Measurements from ENCODE around the gene CTDP1.
"Not testable (repeated sequence)": the region's sequence is repeated elsewhere in the genome, so short reads cannot be mapped to it uniquely, and the experiment has no call there.

CTDP1 gene

DNA sequence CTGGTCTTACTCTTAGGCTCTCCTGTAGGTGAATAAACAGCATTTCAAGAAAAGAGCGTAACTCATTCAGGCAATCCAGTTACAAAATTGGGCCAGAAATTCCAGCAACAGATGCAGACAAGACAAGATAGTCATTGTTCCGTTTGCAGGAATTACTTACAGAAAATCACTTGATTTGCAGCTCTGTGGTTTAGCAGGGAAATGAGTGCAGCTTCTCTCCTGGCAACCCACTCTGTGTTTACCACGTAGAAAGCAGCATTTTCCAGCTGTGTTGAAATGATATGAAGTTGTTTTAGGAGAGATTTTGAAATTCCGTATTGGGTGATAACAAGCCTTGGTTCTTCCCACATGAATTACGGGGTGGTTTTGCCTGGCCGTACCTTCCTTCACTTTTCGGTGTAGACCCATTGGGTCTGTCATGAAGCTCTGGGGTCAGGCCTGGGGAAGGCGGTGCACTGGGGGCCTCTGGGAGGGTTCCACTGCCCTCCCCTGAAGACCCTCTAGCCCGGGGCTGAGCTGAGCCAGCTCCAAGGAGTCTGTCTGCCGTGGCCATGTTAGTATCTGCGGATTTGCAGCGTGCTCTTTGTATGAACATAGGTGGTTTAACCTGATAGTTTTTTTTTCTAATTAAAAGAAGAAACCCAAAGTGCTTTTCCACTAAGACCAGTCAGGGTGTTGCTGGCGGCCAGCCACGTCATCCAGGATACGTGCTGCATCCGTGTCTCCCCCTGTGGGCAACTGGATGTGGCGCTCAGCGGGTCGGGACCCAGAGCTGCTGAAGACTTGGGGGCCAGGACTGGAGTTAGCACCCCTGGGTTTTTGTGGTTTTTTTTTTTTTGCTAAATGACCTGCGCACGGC, 59.2 kb downstream of the CTDP1 start:
- H3K9me3 Mint-ChIP-seq: no peaks in the 10 kb centered on the region
- peaks cover 95% of the 10 kb centered on the region for H3K36me3 Mint-ChIP-seq (ENCODE audit: low read depth)
- H3K27ac Mint-ChIP-seq: no peak overlapping the region
- H3K4me1 Mint-ChIP-seq (ENCODE audit: low read depth): no peaks in the 10 kb centered on the region
- no peaks in the 10 kb centered on the region for H3K27me3 Mint-ChIP-seq
- no peak overlapping the region for H3K4me3 Mint-ChIP-seq
- no peak for DNase-seq

DNA sequence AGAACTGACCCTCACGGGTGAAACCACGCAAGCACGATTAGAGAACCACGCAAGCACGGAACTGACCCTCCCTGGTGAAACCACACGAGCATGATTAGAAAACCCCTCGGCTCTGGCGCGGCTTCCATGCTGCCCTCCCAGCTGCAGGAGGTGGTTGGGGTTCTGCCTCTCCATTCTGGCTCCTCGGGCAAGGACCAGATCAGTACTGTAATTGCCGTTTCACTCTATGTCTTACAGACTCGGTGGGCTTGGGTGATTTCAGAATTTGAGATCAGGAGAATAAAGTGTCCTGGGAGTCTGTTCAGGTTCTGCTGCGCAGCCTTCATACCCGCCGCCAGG, 59.8 kb downstream of the CTDP1 start:
- no peaks in the 10 kb centered on the region for H3K27me3 Mint-ChIP-seq
- H3K9me3 Mint-ChIP-seq: no peaks in the 10 kb centered on the region
- H3K27ac Mint-ChIP-seq: no peak overlapping the region
- no peaks in the 10 kb centered on the region for H3K4me1 Mint-ChIP-seq (ENCODE audit: low read depth)
- H3K36me3 Mint-ChIP-seq (ENCODE audit: low read depth): peaks cover 95% of the 10 kb centered on the region
- no peak overlapping the region for H3K4me3 Mint-ChIP-seq
- no peak for DNase-seq

- H3K9me3 Mint-ChIP-seq; H3K4me3 Mint-ChIP-seq; H3K27me3 Mint-ChIP-seq; DNase-seq; H3K27ac Mint-ChIP-seq; H3K4me1 Mint-ChIP-seq (ENCODE audit: low read depth): not testable (repeated sequence)
- H3K36me3 Mint-ChIP-seq (ENCODE audit: low read depth): peaks cover 94% of the 10 kb centered on the region
Observed at GRCh38 chr18:79740047-79740446, 60.4 kb downstream of the CTDP1 start.

DNA sequence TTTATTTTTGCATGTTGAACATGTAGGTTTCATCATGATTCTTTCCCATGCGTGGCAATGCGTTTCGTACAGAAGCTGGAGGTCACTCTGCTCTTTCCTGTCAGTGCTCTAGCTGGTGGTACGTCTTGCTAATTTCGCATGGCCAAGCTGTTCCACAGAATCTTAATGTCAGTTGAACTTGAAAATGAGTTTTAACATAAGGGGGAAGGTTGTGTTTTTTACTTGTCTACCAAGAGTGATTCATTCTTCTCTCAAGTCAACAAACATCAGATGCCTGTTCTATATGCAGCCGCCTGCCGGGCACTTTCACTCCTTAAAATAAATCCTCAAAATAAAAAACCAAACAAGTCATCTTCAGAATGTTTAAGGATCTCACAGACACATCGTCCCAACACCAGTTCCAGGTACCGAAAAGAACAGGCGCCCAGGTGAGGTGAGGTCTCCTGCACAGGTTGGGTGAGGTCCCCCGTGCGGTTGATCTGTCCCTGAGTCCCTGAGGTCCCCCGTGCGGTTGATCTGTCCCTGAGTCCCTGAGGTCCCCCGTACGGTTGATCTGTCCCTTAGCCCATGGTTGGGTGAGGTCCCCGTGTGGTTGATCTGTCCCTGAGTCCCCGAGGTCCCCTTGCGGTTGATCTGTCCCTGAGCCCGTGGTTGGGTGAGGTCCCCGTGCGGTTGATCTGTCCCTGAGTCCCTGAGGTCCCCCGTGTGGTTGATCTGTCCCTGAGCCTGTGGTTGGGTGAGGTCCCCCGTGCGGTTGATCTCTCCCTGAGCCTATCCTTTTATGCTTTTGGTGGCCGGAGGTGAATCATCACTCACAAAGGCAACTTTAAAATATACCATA, 61.1 kb downstream of the CTDP1 start:
- H3K4me1 Mint-ChIP-seq (ENCODE audit: low read depth): no peaks in the 10 kb centered on the region
- peaks cover 87% of the 10 kb centered on the region for H3K36me3 Mint-ChIP-seq (ENCODE audit: low read depth)
- H3K4me3 Mint-ChIP-seq: no peak overlapping the region
- DNase-seq: no peak
- peak overlapping the region; percentile 51 for H3K27ac Mint-ChIP-seq
- no peaks in the 10 kb centered on the region for H3K27me3 Mint-ChIP-seq
- no peaks in the 10 kb centered on the region for H3K9me3 Mint-ChIP-seq

GRCh38 chr18:79741362-79741700, 61.7 kb downstream of the CTDP1 start:
- Mint-ChIP-seq H3K36me3 (ENCODE audit: low read depth) (peaks cover 84% of the 10 kb centered on the region), H3K9me3 (no peaks in the 10 kb centered on the region), H3K4me1 (ENCODE audit: low read depth) (no peaks in the 10 kb centered on the region), H3K27ac (peak overlapping the region; percentile 51), H3K27me3 (no peaks in the 10 kb centered on the region), H3K4me3 (no peak overlapping the region)
- DNase-seq: no peak

GRCh38 chr18:79742076-79742475, 62.5 kb downstream of the CTDP1 start:
- Mint-ChIP-seq H3K36me3 (ENCODE audit: low read depth) (peaks cover 84% of the 10 kb centered on the region), H3K4me1 (ENCODE audit: low read depth) (no peaks in the 10 kb centered on the region), H3K27me3 (no peaks in the 10 kb centered on the region), H3K4me3 (no peak overlapping the region), H3K9me3 (no peaks in the 10 kb centered on the region), H3K27ac (no peak overlapping the region)
- no peak for DNase-seq

GRCh38 chr18:79744625-79745024, 65.0 kb downstream of the CTDP1 start:
- Mint-ChIP-seq H3K4me1 (ENCODE audit: low read depth) (no peaks in the 10 kb centered on the region), H3K27me3 (no peaks in the 10 kb centered on the region), H3K9me3 (no peaks in the 10 kb centered on the region), H3K36me3 (ENCODE audit: low read depth) (peaks cover 82% of the 10 kb centered on the region), H3K4me3 (no peak overlapping the region), H3K27ac (no peak overlapping the region)
- no peak for DNase-seq

GRCh38 chr18:79746730-79747129, 67.1 kb downstream of the CTDP1 start:
- Mint-ChIP-seq H3K27me3 (no peaks in the 10 kb centered on the region), H3K4me1 (ENCODE audit: low read depth) (no peaks in the 10 kb centered on the region), H3K27ac (no peak overlapping the region), H3K36me3 (ENCODE audit: low read depth) (peaks cover 77% of the 10 kb centered on the region), H3K9me3 (no peaks in the 10 kb centered on the region), H3K4me3 (no peak overlapping the region)
- no peak for DNase-seq

- DNase-seq: no peak
- Mint-ChIP-seq H3K4me1 (ENCODE audit: low read depth) (no peaks in the 10 kb centered on the region), H3K9me3 (no peaks in the 10 kb centered on the region), H3K4me3 (no peak overlapping the region), H3K36me3 (ENCODE audit: low read depth) (peaks cover 74% of the 10 kb centered on the region), H3K27ac (no peak overlapping the region), H3K27me3 (no peaks in the 10 kb centered on the region)
Observed at GRCh38 chr18:79747156-79747845, 67.7 kb downstream of the CTDP1 start.

GRCh38 chr18:79748321-79749180, 68.9 kb downstream of the CTDP1 start:
- DNase-seq: no peak
- H3K9me3 Mint-ChIP-seq: no peaks in the 10 kb centered on the region
- no peak overlapping the region for H3K4me3 Mint-ChIP-seq
- no peak overlapping the region for H3K27ac Mint-ChIP-seq
- no peaks in the 10 kb centered on the region for H3K4me1 Mint-ChIP-seq (ENCODE audit: low read depth)
- H3K27me3 Mint-ChIP-seq: no peaks in the 10 kb centered on the region
- H3K36me3 Mint-ChIP-seq (ENCODE audit: low read depth): peaks cover 68% of the 10 kb centered on the region

GRCh38 chr18:79749251-79750191, 69.9 kb downstream of the CTDP1 start:
- H3K27me3 Mint-ChIP-seq: no peaks in the 10 kb centered on the region
- no peak overlapping the region for H3K27ac Mint-ChIP-seq

GRCh38 chr18:79750980-79751571, 71.5 kb downstream of the CTDP1 start:
- Mint-ChIP-seq H3K4me1 (ENCODE audit: low read depth) (no peaks in the 10 kb centered on the region), H3K36me3 (ENCODE audit: low read depth) (peaks cover 78% of the 10 kb centered on the region), H3K4me3 (no peak overlapping the region), H3K27ac (no peak overlapping the region), H3K27me3 (no peaks in the 10 kb centered on the region), H3K9me3 (peaks cover under 1% of the 10 kb centered on the region)
- DNase-seq: no peak

More at GRCh38 chr18:79749251-79750191, 69.9 kb downstream of the CTDP1 start:
- Mint-ChIP-seq H3K4me1 (ENCODE audit: low read depth) (no peaks in the 10 kb centered on the region), H3K36me3 (ENCODE audit: low read depth) (peaks cover 68% of the 10 kb centered on the region), H3K4me3 (no peak overlapping the region), H3K9me3 (no peaks in the 10 kb centered on the region)
- no peak for DNase-seq

All from activated T-cell treated with anti-CD3 and anti-CD28 coated beads, Interleukin-2, amount 50 U/mL, for 24 hours (primary cell).